Measurements from ENCODE around the gene CERS5.
A peak's percentile ranks its signal among the peaks of the same experiment; 100 is the strongest.
"Not testable (repeated sequence)": the region's sequence is repeated elsewhere in the genome, so short reads cannot be mapped to it uniquely, and the experiment has no call there.

Gene CERS5

GRCh38 chr12:50100561-50100960 is 66.6 kb downstream of the CERS5 start:
- no peak for DNase-seq

- DNase-seq, result no peak
Observed at GRCh38 chr12:50099302-50100008, 67.7 kb downstream of the CERS5 start.

GRCh38 chr12:50097952-50098351 is 69.2 kb downstream of the CERS5 start:
- no peak for DNase-seq

- DNase-seq, result no peak
Observed at GRCh38 chr12:50090391-50090790, 76.8 kb downstream of the CERS5 start.

- no peak for DNase-seq
Observed at GRCh38 chr12:50089730-50090129, 77.4 kb downstream of the CERS5 start.

GRCh38 chr12:50088577-50089335 is 78.4 kb downstream of the CERS5 start:
- peak; percentile 55 to 74 for DNase-seq

GRCh38 chr12:50087995-50088394 is 79.2 kb downstream of the CERS5 start:
- DNase-seq, result no peak

GRCh38 chr12:50087151-50087550 is 80.0 kb downstream of the CERS5 start:
- no peak for DNase-seq

- DNase-seq, result no peak
Observed at GRCh38 chr12:50086148-50086547, 81.0 kb downstream of the CERS5 start.

- no peak for DNase-seq
Observed at GRCh38 chr12:50085615-50086072, 81.5 kb downstream of the CERS5 start.

- peak; percentile 89 to 90 for DNase-seq
Observed at GRCh38 chr12:50084775-50085614, 82.2 kb downstream of the CERS5 start, which contains the start of gene SMARCD1. Gene SMARCD1 (plus strand): TSS chr12:50085342. CDS start chr12:50085370, 28 bp downstream.

- not testable (repeated sequence) for DNase-seq
Observed at GRCh38 chr12:50084409-50084774, 82.8 kb downstream of the CERS5 start.

- DNase-seq, result no peak
Observed at GRCh38 chr12:50083301-50083700, 83.9 kb downstream of the CERS5 start.

- DNase-seq, result no peak
Observed at GRCh38 chr12:50082644-50083043, 84.5 kb downstream of the CERS5 start.

GRCh38 chr12:50081096-50081808 is 85.9 kb downstream of the CERS5 start:
- no peak for DNase-seq

- no peak for DNase-seq
Observed at GRCh38 chr12:50079771-50080170, 87.4 kb downstream of the CERS5 start.
